Neutrophil (primary cell): ENCODE data around the gene SKIL.

Source experiments
- H3K27ac ChIP-seq: fragments of 200-600 bp; sonication (generic); 2 replicates; pipeline ENCODE4 v1.5.1; 2016; ENCODE audit warnings: mild to moderate bottlenecking, moderate library complexity
- H3K27me3 ChIP-seq: fragments of 200-600 bp; sonication (generic); 2 replicates; pipeline ENCODE4 v1.6.0; 2016; ENCODE audit warnings: mild to moderate bottlenecking
- H3K36me3 ChIP-seq: fragments of 200-600 bp; sonication (generic); 2 replicates; pipeline ENCODE4 v1.5.1; 2017
- H3K4me1 ChIP-seq, 2 experiments: fragments of 200-600 bp in 1 of 2; sonication (generic) in 1 of 2; 1 replicate in 1 of 2; 2 replicates in 1 of 2; pipeline versions ENCODE4 v1.5.1 to v1.6.1; 2013 to 2016; ENCODE audit warnings: low read depth in 1 of 2, low read length in 1 of 2, mild to moderate bottlenecking in 1 of 2, moderate library complexity in 1 of 2; ENCODE audit not compliant: control insufficient read depth in 1 of 2, insufficient read depth in 1 of 2
- H3K4me3 ChIP-seq, 2 experiments: fragments of 200-600 bp in 1 of 2; sonication (generic) in 1 of 2; 1 replicate in 1 of 2; 2 replicates in 1 of 2; pipeline ENCODE4 v1.5.1; 2013 to 2016; ENCODE audit warnings: low read depth in 1 of 2, low read length in 1 of 2, mild to moderate bottlenecking in 1 of 2, moderate library complexity in 1 of 2
- H3K9me3 ChIP-seq: fragments of 200-600 bp; sonication (generic); 2 replicates; pipeline ENCODE4 v1.5.1; 2016
- CTCF ChIP-seq: fragments of 200-600 bp; sonication (generic); IDR thresholded peaks from 2 replicates; pipeline ENCODE4 v1.5.1; 2016; ENCODE audit warnings: antibody characterized with exemption

SKIL gene

GRCh38 chr3:170426240-170426797 lies 68.8 kb downstream of the SKIL start:
- no peaks in the 10 kb centered on the region for H3K4me1 ChIP-seq
- TF ChIP-seq CTCF = no peak
- no peaks in the 10 kb centered on the region for H3K9me3 ChIP-seq
- no peak overlapping the region for H3K27ac ChIP-seq
- H3K27me3 ChIP-seq = peaks cover 58% of the 10 kb centered on the region
- H3K36me3 ChIP-seq = no peaks in the 10 kb centered on the region
- H3K4me3 ChIP-seq = no peak overlapping the region

- H3K4me3 ChIP-seq = no peak overlapping the region
- no peaks in the 10 kb centered on the region for H3K4me1 ChIP-seq
- TF ChIP-seq CTCF = no peak
- H3K27me3 ChIP-seq = peaks cover 41% of the 10 kb centered on the region
- H3K27ac ChIP-seq = no peak overlapping the region
- H3K36me3 ChIP-seq = no peaks in the 10 kb centered on the region
- no peaks in the 10 kb centered on the region for H3K9me3 ChIP-seq
These were observed 70.6 kb downstream of the SKIL start for GRCh38 chr3:170428095-170428494.

- TF ChIP-seq CTCF = no peak
- no peak overlapping the region for H3K4me3 ChIP-seq
- no peaks in the 10 kb centered on the region for H3K36me3 ChIP-seq
- H3K27me3 ChIP-seq = peaks cover 39% of the 10 kb centered on the region
- no peak overlapping the region for H3K27ac ChIP-seq
- H3K9me3 ChIP-seq = no peaks in the 10 kb centered on the region
- no peaks in the 10 kb centered on the region for H3K4me1 ChIP-seq
These were observed 71.5 kb downstream of the SKIL start for GRCh38 chr3:170429050-170429449.

GRCh38 chr3:170431054-170431453 lies 73.5 kb downstream of the SKIL start:
- Histone ChIP-seq H3K9me3 (no peaks in the 10 kb centered on the region), H3K36me3 (no peaks in the 10 kb centered on the region), H3K27me3 (peaks cover 52% of the 10 kb centered on the region), H3K4me3 (no peak overlapping the region), H3K27ac (no peak overlapping the region), H3K4me1 (no peaks in the 10 kb centered on the region)
- no peak for TF ChIP-seq CTCF

GRCh38 chr3:170432416-170432815 lies 74.9 kb downstream of the SKIL start:
- H3K9me3 ChIP-seq = no peaks in the 10 kb centered on the region

More at GRCh38 chr3:170432416-170432815, 74.9 kb downstream of the SKIL start:
- no peaks in the 10 kb centered on the region for H3K36me3 ChIP-seq
- H3K4me3 ChIP-seq = no peak overlapping the region
- H3K27ac ChIP-seq = no peak overlapping the region
- peaks cover 47% of the 10 kb centered on the region for H3K27me3 ChIP-seq
- no peaks in the 10 kb centered on the region for H3K4me1 ChIP-seq
- no peak for TF ChIP-seq CTCF
